Pons (tissue), 1 donor: Measurements from ENCODE around the gene ZNF638.

ENCODE experiments used
- DNase-seq: peaks from one replicate; pipeline ENCODE4 v3.0.0-alpha.2; 2016; ENCODE audit warnings: low spot score

The ZNF638 gene

DNA sequence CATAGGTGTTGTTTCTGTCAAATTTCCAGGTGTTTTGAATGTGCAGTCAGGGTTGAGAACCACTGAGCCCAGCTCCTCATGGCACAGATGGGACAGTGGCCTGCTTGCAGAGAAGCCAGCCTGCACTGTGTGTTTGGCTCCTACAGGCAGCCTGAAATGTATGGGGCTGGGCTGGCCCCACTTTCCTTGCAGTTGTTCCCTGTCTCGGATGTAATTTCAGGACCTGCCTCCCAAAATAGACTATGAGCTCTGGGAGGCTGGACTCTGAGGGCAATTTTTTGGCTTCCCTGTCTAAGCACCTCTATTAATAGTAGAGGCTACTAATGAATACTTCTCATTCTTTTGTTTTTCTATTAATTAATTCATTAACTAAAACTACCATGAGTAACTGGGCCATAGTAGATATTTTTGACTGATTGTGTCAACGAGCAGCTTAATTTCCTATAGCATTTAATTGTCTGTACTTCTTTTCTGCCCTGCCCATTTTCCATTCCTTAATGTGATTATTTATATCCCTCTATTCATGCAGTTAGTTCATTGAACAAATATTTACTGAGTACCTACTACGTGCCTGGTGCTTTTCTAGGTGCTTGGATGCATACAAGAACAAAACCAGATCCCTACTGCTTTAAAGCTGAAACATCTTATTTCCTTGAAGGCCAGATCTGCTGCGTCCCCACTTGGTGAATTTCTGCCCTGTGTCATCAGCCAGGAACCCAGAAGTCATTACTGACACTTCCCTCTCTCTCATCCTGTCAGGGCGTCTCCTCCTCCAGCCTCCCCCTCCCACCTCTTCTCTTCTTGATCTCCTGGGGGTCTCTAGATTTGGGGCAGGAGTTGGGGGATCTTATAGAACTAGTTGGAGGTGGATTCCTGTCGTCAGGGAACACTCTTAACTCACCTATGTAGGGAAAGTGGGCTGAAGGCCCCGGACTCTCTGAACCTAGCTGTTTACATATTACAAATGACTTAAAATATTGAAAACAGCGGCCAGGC, 138.1 kb downstream of the ZNF638 start:
- DNase-seq = no peak

GRCh38 chr2:71471276-71471675, 139.7 kb downstream of the ZNF638 start:
- DNase-seq = no peak

- no peak for DNase-seq
Observed at GRCh38 chr2:71472019-71472418, 140.4 kb downstream of the ZNF638 start.

- DNase-seq = no peak
Observed at GRCh38 chr2:71473346-71474031, 141.9 kb downstream of the ZNF638 start.

- DNase-seq = no peak
Observed at GRCh38 chr2:71474116-71474743, 142.6 kb downstream of the ZNF638 start.

DNA sequence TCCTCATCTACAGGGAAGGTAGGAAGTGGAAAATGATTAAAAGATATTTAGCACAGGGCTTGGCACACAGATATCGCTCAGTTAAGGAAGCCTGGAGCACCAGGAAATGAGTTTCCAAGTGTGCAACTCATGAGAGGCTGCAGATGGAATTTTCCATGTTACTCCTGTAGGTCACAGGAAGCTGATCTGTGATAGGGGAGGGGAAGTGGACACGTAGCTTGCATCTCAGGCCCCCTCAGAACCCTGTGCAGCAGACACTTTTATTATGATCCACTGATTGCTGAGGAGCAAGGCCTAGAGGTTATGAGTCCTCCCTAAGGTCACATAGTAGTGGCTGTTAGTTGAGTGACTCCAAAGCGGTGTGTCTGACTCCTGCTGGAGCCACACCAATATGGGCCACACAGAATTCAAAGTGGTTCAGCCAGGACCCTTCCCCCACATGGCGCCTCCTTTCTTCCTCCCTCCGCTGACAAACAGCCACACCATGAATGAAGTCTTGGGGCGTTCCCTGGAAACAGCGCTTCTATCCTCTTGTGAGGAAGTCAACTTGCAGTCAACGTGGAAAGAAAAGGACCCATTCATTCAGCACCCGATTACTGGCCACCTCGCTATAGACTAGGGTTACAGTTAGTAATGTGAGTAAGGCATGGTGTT, 143.3 kb downstream of the ZNF638 start:
- DNase-seq = no peak

DNA sequence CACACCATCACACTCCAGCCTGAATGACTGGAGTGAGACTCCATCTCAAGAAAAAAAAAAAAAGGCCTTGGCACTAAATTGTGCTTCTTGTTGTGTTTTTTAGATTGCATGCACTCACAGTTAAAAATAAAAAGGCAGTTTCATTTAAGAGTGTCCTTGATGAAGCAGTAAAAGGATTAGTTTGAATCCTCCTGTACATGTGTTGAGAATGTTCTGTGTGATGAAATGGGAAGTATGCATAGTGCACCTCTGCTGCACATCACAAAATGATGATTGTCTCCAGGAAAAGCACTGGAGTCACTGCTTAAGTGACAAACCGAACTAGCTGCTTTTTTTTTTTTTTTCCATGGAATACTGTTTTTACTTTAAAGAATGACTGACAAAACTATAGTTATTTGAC, 144.9 kb downstream of the ZNF638 start:
- DNase-seq = no peak

DNA sequence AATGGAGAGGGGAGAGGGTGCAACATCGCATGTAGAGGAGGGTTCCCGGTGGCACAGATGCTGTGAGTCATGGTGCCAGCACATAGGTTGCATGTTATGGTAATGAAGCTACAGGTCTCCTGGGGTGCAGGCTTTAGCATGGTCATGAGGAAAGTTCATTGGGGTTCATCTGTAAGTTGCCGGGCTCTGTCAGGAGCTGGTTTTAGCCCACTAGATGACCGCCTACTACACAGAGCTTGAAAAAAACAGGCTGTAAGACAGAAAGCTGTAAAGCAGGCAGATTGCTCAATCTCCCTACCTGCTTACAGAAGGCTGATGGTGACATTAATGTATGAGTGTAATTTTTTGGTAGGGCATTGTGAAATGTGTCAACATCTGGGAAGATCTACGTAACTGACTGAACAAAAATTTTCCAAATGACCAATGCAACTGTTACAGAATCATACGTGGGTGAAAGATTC, 145.7 kb downstream of the ZNF638 start:
- DNase-seq = no peak

- DNase-seq = no peak
Observed at GRCh38 chr2:71478806-71479205, 147.2 kb downstream of the ZNF638 start.

DNA sequence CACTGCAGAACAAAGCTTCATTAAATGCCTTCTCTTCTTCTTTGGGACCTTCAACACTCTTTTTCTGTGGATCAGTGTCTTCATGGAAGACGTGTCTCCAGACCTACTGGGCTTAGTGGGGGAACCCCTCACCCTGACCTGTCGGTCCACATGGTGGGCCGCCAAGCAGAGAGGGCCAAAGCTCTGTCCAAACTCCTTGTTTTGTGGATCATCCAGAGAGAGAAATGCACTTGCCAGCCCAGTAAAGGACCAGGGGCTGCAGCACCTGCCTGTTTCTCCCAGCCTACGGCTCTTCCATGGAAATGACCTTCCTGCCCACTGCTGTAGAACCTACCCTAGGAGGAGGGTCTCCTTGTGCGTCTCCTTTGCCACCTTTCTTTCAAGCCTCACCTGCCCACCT, 147.7 kb downstream of the ZNF638 start:
- no peak for DNase-seq

GRCh38 chr2:71481111-71481510, 149.5 kb downstream of the ZNF638 start:
- no peak for DNase-seq

DNA sequence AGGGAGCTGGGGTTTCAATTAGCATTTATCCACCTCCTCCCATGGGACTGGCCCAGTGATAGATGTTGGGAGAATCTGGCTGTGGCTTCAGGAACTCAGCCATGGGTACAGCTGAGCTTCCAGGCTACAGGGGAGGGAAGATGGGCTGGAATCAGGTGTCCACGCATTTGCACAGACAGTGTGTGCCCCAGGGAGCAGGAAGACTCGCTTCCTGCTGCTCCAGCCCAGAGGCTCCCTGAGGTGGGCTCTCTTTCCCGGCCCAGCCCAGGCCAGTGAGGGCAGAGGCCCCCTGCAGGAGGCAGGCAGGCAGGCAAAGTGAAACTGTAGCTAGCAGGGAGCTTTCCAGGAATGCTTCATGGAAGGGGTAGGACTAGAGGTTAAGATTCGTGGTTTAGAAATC, 150.5 kb downstream of the ZNF638 start:
- no peak for DNase-seq

DNA sequence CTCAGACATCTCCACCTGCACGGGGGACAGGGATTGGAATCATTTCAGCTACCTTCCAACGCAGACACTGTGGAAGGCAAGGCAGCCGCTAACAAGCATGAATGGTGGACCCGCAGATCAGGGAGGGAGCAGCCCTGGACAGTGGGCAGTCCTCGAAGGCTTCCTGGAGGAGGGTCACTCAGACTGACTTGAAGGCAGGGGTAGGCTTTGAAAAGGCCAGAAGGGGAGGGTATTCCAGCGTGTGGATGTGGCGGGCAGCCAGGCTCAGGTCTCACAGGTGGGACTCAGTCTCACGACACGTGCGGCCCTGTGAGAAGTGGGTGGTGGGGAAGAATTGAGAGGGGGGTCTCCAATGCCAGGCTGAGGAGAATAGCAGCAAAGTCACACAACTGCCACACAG, 151.7 kb downstream of the ZNF638 start:
- DNase-seq = no peak

DNA sequence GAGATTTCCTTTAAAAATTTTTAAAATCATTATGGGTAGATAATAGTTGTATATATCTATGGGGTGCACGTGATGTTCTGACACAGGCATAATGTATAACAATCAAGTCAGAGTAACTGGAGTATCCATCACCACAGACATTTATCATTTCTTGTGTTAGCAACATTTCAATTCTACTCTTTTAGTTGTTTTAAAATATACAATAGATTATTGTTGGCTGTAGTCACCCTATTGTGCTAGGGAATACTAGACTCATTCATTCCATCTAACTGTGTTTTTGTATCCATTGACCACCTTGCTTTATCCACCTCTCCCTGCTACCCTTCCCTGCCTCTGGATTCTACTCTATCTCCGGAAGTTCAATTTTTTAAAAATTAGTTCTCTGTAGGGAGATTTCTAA, 152.8 kb downstream of the ZNF638 start:
- peak; percentile 53 for DNase-seq
